Fibroblast of villous mesenchyme (primary cell): Measurements from ENCODE around the gene LSM2. TPM values are rescaled to one million over a fixed set of nuclear protein-coding genes. Genes with fewer than 3 reads are reported as not detected.

Experiments
- DNase-seq: peaks from one replicate; pipeline ENCODE4 v3.0.0-alpha.2; 2010; ENCODE audit warnings: low read depth
- H3K4me3 ChIP-seq: 2 replicates; pipeline ENCODE4 v1.5.1; 2011; ENCODE audit warnings: low read depth, mild to moderate bottlenecking, low read length
- CTCF ChIP-seq: IDR thresholded peaks from 2 replicates; pipeline ENCODE4 v1.5.1; 2012; ENCODE audit warnings: low read depth, mild to moderate bottlenecking, low read length; ENCODE audit not compliant: insufficient read depth
- small RNA-seq: library from RNA; depleted of rRNA; stranded (forward); fragments of <200 nt; gene quantifications from one replicate; pipeline ENCODE3, GENCODE V24; 2012
- total RNA-seq: library from RNA; depleted of rRNA; stranded (reverse); fragments of >200 nt; gene quantifications from 2 replicates; pipeline ENCODE4 v1.2.3, GENCODE V29; 2012

Gene LSM2
- total RNA-seq, 1 donor = 23.7 TPM

- DNase-seq = peak; percentile 45
- H3K4me3 ChIP-seq = no peak overlapping the region
- no peak for TF ChIP-seq CTCF
These were observed 53.9 kb downstream of the LSM2 start for GRCh38 chr6:31752739-31753319.

GRCh38 chr6:31750411-31751022, 56.2 kb downstream of the LSM2 start:
- TF ChIP-seq CTCF = no peak
- H3K4me3 ChIP-seq = no peak overlapping the region
- DNase-seq = peak; percentile 83

GRCh38 chr6:31749301-31750036, 57.3 kb downstream of the LSM2 start:
- H3K4me3 ChIP-seq = no peak overlapping the region
- no peak for TF ChIP-seq CTCF
- no peak for DNase-seq

Small RNAs within 50 kb of the gene (small RNA-seq; reads per million reads assigned to genes)
- not detected for gene MSH5-SAPCD1
- gene RF00019 = not detected
- not detected for gene RNU6-850P
- gene SAPCD1 = not detected
- 25.9 reads per million, percentile 94 among the genes with 10 or more reads in this experiment for gene SNORD48
- gene SNORD52 = not detected

Other genes with a start within 250 kb of the LSM2 start
- gene LTA, start 234.7 kb downstream of the LSM2 start, total RNA-seq = not detected in 2 replicates
- gene TNF, start 231.4 kb downstream of the LSM2 start, total RNA-seq = under 0.01 TPM in 2 replicates
- gene LTB, start 224.5 kb downstream of the LSM2 start, total RNA-seq = 0.32 TPM in 1 of 2 replicates, not detected in the other
- not detected in 2 replicates for gene LST1, start 220.7 kb downstream of the LSM2 start, total RNA-seq
- not detected in 2 replicates for gene NCR3, start 214.0 kb downstream of the LSM2 start, total RNA-seq
- not detected in 2 replicates for gene AIF1, start 191.7 kb downstream of the LSM2 start, total RNA-seq
- 75.4 and 84.2 TPM in 2 replicates for gene PRRC2A, start 186.3 kb downstream of the LSM2 start, total RNA-seq
- 123 and 166 TPM in 2 replicates for gene BAG6, start 154.3 kb downstream of the LSM2 start, total RNA-seq
- 0.43 and 0.97 TPM in 2 replicates for gene APOM, start 151.1 kb downstream of the LSM2 start, total RNA-seq
- 20.7 and 21.9 TPM in 2 replicates for gene C6orf47, start 146.2 kb downstream of the LSM2 start, total RNA-seq
- 16.1 and 20.7 TPM in 2 replicates for gene GPANK1, start 142.0 kb downstream of the LSM2 start, total RNA-seq
- gene CSNK2B, start 140.9 kb downstream of the LSM2 start, total RNA-seq = 136 and 144 TPM in 2 replicates
- 3.2 and 3.9 TPM in 2 replicates for gene LY6G5B, start 137.0 kb downstream of the LSM2 start, total RNA-seq
- gene LY6G5C, start 125.9 kb downstream of the LSM2 start, total RNA-seq = 0.43 and 0.64 TPM in 2 replicates
- gene ABHD16A, start 103.6 kb downstream of the LSM2 start, total RNA-seq = 43.2 and 76.0 TPM in 2 replicates
- gene LY6G6F, start 100.1 kb downstream of the LSM2 start, total RNA-seq = not detected in 2 replicates
- gene LY6G6D, start 91.6 kb downstream of the LSM2 start, total RNA-seq = not detected in 2 replicates
- gene LY6G6C, start 85.2 kb downstream of the LSM2 start, total RNA-seq = not detected in 2 replicates
- not detected in 2 replicates for gene MPIG6B, start 83.6 kb downstream of the LSM2 start, total RNA-seq
- 60.5 and 68.0 TPM in 2 replicates for gene DDAH2, start 77.7 kb downstream of the LSM2 start, total RNA-seq
- 586 and 701 TPM in 2 replicates for gene CLIC1, start 70.4 kb downstream of the LSM2 start, total RNA-seq
- 9.5 and 13.9 TPM in 2 replicates for gene MSH5, start 67.0 kb downstream of the LSM2 start, total RNA-seq
- gene SAPCD1, start 44.3 kb downstream of the LSM2 start, total RNA-seq = 0.43 and 1.3 TPM in 2 replicates
- gene VWA7, start 29.6 kb downstream of the LSM2 start, total RNA-seq = under 0.01 TPM in 2 replicates
- gene VARS1, start 11.2 kb downstream of the LSM2 start, total RNA-seq = 60.0 and 73.1 TPM in 2 replicates
- gene HSPA1L, start 8.3 kb upstream of the LSM2 start, total RNA-seq = 0.86 and 0.97 TPM in 2 replicates
- 77.0 and 132 TPM in 2 replicates for gene HSPA1A, start 8.6 kb upstream of the LSM2 start, total RNA-seq
- gene HSPA1B, start 20.8 kb upstream of the LSM2 start, total RNA-seq = 84.4 and 148 TPM in 2 replicates
- 70.8 and 77.6 TPM in 2 replicates for gene NEU1, start 55.9 kb upstream of the LSM2 start, total RNA-seq
- gene SLC44A4, start 72.0 kb upstream of the LSM2 start, total RNA-seq = not detected in 2 replicates
- gene EHMT2, start 90.7 kb upstream of the LSM2 start, total RNA-seq = 38.0 and 42.7 TPM in 2 replicates
- gene ZBTB12, start 95.1 kb upstream of the LSM2 start, total RNA-seq = 1.9 and 3.0 TPM in 2 replicates
- gene C2, start 120.8 kb upstream of the LSM2 start, total RNA-seq = 1.3 and 2.3 TPM in 2 replicates
- 3.5 and 12.1 TPM in 2 replicates for gene CFB, start 139.1 kb upstream of the LSM2 start, total RNA-seq
- 106 and 120 TPM in 2 replicates for gene NELFE, start 152.0 kb upstream of the LSM2 start, total RNA-seq
- 52.2 and 58.9 TPM in 2 replicates for gene SKIC2, start 152.2 kb upstream of the LSM2 start, total RNA-seq
- gene DXO, start 165.2 kb upstream of the LSM2 start, total RNA-seq = 14.2 and 21.9 TPM in 2 replicates
- gene C4A, start 175.1 kb upstream of the LSM2 start, total RNA-seq = 6.0 and 13.9 TPM in 2 replicates
- gene C4B, start 207.8 kb upstream of the LSM2 start, total RNA-seq = 6.8 and 9.9 TPM in 2 replicates
- gene CYP21A2, start 231.4 kb upstream of the LSM2 start, total RNA-seq = under 0.01 TPM in 2 replicates